HUES6 (cell line): Measurements from ENCODE around the gene BCAR1.
"Not testable (repeated sequence)": the region's sequence is repeated elsewhere in the genome, so short reads cannot be mapped to it uniquely, and the experiment has no call there.

ENCODE experiments used
- H3K27ac ChIP-seq: 2 replicates; pipeline ENCODE4 v1.7.0; 2013; ENCODE audit warnings: low read depth, mild to moderate bottlenecking, low read length, inconsistent platforms
- H3K27me3 ChIP-seq: 2 replicates; pipeline ENCODE4 v1.6.1; 2013; ENCODE audit warnings: low read length; ENCODE audit not compliant: control insufficient read depth, insufficient read depth
- H3K36me3 ChIP-seq: 2 replicates; pipeline ENCODE4 v1.6.1; 2013; ENCODE audit warnings: low read length; ENCODE audit not compliant: control insufficient read depth, insufficient read depth
- H3K4me1 ChIP-seq: 2 replicates; pipeline ENCODE4 v1.6.1; 2013; ENCODE audit warnings: low read length; ENCODE audit not compliant: control insufficient read depth, insufficient read depth
- H3K4me3 ChIP-seq: 2 replicates; pipeline ENCODE4 v1.5.1; 2013; ENCODE audit warnings: low read depth, low read length
- H3K9ac ChIP-seq: one replicate; pipeline ENCODE4 v1.6.1; 2013; ENCODE audit warnings: mild to moderate bottlenecking, low read length
- H3K9me3 ChIP-seq: 2 replicates; pipeline ENCODE4 v1.6.1; 2013; ENCODE audit warnings: low read depth, low read length; ENCODE audit not compliant: control insufficient read depth, insufficient read depth

Gene BCAR1

GRCh38 chr16:75287708-75288107, 36.3 kb upstream of the BCAR1 start:
- Histone ChIP-seq H3K27me3 (no peaks in the 10 kb centered on the region), H3K9ac (no peak overlapping the region), H3K27ac (no peak overlapping the region), H3K9me3 (no peaks in the 10 kb centered on the region), H3K4me3 (no peak overlapping the region), H3K4me1 (peaks cover 18% of the 10 kb centered on the region; the same call in 1 of the 2 replicates), H3K36me3 (peaks cover 25% of the 10 kb centered on the region)

- Histone ChIP-seq H3K9ac (no peak overlapping the region), H3K27me3 (no peaks in the 10 kb centered on the region), H3K36me3 (peaks cover 13% of the 10 kb centered on the region), H3K9me3 (no peaks in the 10 kb centered on the region), H3K4me3 (no peak overlapping the region), H3K27ac (no peak overlapping the region), H3K4me1 (peaks cover 18% of the 10 kb centered on the region; the same call in 1 of the 2 replicates)
These were observed 35.0 kb upstream of the BCAR1 start for GRCh38 chr16:75286389-75286788.

DNA sequence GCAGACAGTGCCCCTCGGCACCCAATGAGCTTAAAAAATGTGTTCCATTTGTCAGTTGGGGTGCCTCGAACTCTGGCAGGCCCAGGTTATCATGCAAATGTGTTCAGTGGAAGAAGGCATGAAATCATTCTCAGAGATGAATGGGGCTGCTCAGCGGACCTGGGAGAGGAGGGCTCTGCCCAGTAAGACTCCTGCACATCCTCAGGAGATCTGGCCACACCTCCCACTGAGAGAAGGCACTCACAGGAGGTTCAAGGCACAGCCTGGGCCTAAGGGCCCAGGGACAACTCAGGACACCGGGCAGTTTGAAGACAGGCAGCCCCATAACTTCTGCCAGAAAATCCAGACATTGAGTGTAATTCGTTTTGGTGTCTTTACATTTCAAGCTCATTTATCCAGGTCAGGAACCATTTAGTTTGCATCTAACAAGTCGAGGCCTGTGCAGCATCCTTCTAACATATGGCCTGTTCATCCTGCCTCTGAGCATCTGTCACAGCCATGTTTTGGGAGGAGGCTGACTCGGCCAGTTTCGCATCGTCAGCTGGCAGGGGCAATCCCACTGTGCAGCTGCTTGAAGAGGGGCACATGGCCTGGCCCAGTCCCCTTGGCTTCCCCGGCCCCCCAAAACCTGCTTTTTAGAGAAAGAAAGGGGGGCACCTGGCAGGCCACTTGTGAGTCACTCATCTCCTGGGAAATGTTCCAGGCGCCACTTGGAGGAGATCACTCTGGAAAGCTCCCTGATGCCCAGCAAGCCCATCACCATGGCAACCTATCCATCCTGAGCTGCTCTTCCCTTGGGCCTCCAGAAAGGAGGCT, 31.2 kb upstream of the BCAR1 start:
- Histone ChIP-seq H3K27me3 (no peaks in the 10 kb centered on the region), H3K4me3 (no peak overlapping the region), H3K4me1 (peaks cover under 1% of the 10 kb centered on the region; the same call in 1 of the 2 replicates), H3K9ac (no peak overlapping the region), H3K36me3 (no peaks in the 10 kb centered on the region), H3K9me3 (no peaks in the 10 kb centered on the region), H3K27ac (no peak overlapping the region)

GRCh38 chr16:75281826-75282225, 30.4 kb upstream of the BCAR1 start:
- H3K27ac ChIP-seq, result no peak overlapping the region
- H3K4me1 ChIP-seq, result no peaks in the 10 kb centered on the region
- no peaks in the 10 kb centered on the region for H3K36me3 ChIP-seq
- no peaks in the 10 kb centered on the region for H3K27me3 ChIP-seq
- H3K9ac ChIP-seq, result no peak overlapping the region
- H3K9me3 ChIP-seq, result no peaks in the 10 kb centered on the region
- H3K4me3 ChIP-seq, result no peak overlapping the region

DNA sequence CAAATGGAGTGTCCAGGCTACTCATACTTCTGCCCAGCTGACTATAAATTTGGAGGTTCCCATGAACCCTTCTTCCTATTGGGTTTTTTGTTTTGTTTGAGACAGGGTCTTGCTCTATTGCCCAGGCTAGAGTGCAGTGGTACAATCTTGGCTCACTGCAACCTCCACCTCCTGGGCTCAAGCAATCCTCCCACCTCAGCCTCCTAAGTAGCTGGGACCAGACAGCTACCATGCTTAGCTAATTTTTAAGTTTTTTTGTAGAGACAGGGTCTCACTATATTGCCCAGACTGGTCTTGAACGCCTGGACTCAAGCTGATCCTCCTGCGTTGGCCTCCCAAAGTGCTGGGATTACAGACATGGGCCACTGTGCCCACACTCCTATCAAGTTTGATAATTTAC, 29.6 kb upstream of the BCAR1 start:
- not testable (repeated sequence) for H3K4me1 ChIP-seq, H3K36me3 ChIP-seq, H3K27ac ChIP-seq, H3K9ac ChIP-seq, H3K27me3 ChIP-seq, H3K9me3 ChIP-seq, H3K4me3 ChIP-seq

DNA sequence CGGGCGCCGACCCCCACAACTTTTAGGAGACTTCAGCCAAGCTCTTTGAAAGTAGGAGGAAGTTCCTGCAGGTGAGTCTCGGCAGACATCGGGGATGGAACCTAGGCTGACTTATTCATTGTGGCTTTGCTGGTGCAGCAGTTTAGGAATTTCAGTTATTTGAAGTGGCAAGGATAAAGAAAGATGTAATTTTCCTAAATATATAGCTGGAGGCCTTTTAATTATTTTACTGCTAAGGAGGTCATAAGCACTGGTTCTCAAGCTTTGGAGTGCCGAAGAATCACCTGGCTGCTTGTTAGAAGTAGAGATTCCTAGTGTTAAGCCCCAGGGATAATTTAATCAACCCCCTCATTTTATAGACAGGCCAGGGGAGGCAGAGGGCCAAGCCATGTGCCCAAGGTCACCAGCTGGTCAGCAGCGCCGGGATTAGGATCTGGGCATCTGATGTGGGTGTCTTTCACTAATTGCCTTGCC, 28.9 kb upstream of the BCAR1 start:
- H3K4me1 ChIP-seq, result no peaks in the 10 kb centered on the region
- no peaks in the 10 kb centered on the region for H3K36me3 ChIP-seq
- H3K9ac ChIP-seq, result no peak overlapping the region
- no peak overlapping the region for H3K4me3 ChIP-seq
- H3K27ac ChIP-seq, result no peak overlapping the region
- no peaks in the 10 kb centered on the region for H3K27me3 ChIP-seq
- H3K9me3 ChIP-seq, result no peaks in the 10 kb centered on the region

DNA sequence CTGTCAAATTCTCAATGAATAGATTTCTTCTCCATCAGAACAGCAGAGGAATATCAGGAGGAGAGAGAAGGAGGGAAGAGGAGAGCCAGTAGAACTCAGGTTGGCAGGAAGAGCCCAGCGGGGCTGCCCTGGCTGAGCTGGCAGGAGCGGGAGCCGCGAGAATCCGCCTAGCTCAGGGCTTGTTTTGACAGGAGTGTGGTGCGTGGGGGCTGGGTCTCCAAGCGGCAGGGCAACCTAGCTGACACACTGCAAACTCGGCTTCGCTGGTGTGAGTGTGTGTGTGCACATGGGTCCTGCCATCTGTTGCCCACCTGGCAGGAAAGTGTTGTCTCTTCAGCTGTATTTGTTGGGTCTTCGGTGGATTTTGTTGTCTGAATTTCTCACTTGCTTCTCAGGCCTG, 27.9 kb upstream of the BCAR1 start:
- H3K9me3 ChIP-seq, result no peaks in the 10 kb centered on the region
- no peak overlapping the region for H3K4me3 ChIP-seq
- H3K27ac ChIP-seq, result no peak overlapping the region
- H3K4me1 ChIP-seq, result no peaks in the 10 kb centered on the region
- H3K36me3 ChIP-seq, result no peaks in the 10 kb centered on the region
- H3K9ac ChIP-seq, result no peak overlapping the region
- no peaks in the 10 kb centered on the region for H3K27me3 ChIP-seq

DNA sequence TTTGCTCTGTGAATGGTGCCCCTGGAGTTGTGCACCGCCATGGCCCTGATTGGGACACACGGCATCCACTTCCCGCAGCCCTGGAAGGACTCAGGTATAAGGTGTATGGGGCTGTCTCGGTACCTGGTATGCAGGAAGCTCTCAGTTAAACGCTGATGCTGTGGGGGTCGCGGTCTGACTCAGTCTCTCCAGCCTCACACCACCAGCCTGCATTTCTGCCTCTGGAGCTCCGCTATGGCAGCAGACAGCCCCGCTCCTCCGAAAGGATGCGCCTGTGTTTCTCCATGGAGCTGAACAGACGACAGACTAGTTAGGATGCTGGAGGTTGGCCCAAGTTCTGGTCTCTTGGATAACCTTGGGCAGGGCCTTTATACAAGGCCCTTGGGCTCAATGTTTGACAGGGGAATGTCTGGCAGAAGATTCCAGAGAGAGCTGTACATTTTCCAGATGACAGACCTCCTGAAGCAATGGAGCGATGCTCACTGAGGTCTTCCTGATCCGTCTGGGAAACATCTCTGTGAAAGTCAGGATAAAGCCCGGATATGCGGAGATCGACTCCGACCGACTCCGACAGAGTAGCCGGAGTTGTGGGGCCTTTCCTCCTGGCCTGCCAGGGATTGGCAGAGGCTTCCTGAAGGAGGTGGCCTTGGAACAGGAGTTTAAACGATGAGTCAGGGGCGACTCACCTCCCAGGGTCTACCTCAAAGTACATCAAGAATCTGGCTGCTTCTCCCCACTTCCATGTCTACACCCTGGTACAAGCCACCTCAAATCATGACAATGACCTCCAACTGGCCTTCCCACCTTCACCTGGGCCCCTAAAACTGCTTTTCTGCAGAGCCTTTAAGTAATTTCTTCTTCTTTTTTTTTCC, 21.9 kb upstream of the BCAR1 start:
- no peak overlapping the region for H3K4me3 ChIP-seq
- no peak overlapping the region for H3K9ac ChIP-seq
- H3K9me3 ChIP-seq, result no peaks in the 10 kb centered on the region
- H3K4me1 ChIP-seq, result peaks cover 12% of the 10 kb centered on the region; the same call in 1 of the 2 replicates
- no peaks in the 10 kb centered on the region for H3K36me3 ChIP-seq
- H3K27me3 ChIP-seq, result no peaks in the 10 kb centered on the region
- no peak overlapping the region for H3K27ac ChIP-seq

- not testable (repeated sequence) for H3K9ac ChIP-seq, H3K9me3 ChIP-seq, H3K36me3 ChIP-seq, H3K4me3 ChIP-seq, H3K27ac ChIP-seq, H3K27me3 ChIP-seq
- peaks cover 18% of the 10 kb centered on the region; the same call in 1 of the 2 replicates for H3K4me1 ChIP-seq
These were observed 21.2 kb upstream of the BCAR1 start for GRCh38 chr16:75272629-75273028.

GRCh38 chr16:75272097-75272551, 20.7 kb upstream of the BCAR1 start:
- Histone ChIP-seq H3K27ac (no peak overlapping the region), H3K36me3 (no peaks in the 10 kb centered on the region), H3K4me3 (no peak overlapping the region), H3K9me3 (no peaks in the 10 kb centered on the region), H3K4me1 (peaks cover 20% of the 10 kb centered on the region; the same call in 1 of the 2 replicates), H3K9ac (no peak overlapping the region), H3K27me3 (no peaks in the 10 kb centered on the region)
